GM19351 (cell line): ENCODE measurements around the gene CTIF.

Experiments
- ATAC-seq: cut with Tn5 transposase; IDR thresholded peaks from one replicate; pipeline ENCODE4 v1.9.1; 2021; ENCODE audit warnings: mild to moderate bottlenecking, moderate library complexity; ENCODE audit not compliant: unreplicated experiment

CTIF gene

DNA sequence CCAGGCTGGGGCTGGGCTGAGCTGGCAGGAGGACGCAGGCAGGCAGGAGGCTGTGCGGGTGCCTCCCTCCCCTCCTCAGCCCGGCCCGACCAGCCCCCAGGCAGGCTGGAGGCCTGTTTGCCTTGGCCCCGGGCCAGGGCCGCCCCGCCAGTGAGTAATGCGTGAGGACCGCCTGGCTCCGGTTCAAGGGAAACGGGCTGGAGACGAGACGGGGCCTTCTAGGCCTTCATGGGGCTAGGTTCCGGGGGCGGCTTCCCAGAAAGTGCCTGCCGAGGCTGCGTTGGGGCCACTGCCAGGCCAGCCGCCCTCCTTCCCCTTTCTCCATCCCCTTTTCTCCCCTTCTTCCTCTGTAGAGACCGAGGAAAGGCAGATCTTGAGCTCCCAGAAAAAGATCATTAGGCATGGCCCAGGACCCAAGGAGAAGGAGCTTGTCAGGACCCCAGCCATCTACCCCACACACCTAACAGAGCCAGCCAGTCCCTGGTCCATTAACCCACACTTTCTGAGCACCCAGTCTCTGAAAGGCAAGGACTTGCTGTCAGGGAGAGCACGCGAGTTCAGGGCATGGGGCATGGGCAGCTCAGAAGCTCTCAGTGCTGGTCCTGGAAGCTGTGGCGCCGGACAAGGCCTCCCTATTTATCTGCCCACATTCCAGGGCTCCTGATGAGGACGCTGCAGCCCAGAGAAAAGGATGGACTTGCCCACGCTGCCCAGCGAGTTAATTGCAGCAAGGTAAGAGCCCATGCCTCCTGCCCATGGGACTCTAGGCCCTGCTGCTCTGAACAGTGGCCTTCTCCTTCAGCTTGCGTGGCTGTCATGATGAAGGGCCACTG, 363.4 kb downstream of the CTIF start:
- no peak for ATAC-seq

GRCh38 chr18:48902856-48903601, 364.2 kb downstream of the CTIF start:
- ATAC-seq: no peak

GRCh38 chr18:48904091-48904490, 365.3 kb downstream of the CTIF start:
- ATAC-seq: no peak

GRCh38 chr18:48904847-48905394, 366.1 kb downstream of the CTIF start:
- ATAC-seq: no peak

- no peak for ATAC-seq
Measured at GRCh38 chr18:48905513-48905912, 366.7 kb downstream of the CTIF start.

- ATAC-seq: no peak
Measured at GRCh38 chr18:48908916-48909315, 370.1 kb downstream of the CTIF start.

DNA sequence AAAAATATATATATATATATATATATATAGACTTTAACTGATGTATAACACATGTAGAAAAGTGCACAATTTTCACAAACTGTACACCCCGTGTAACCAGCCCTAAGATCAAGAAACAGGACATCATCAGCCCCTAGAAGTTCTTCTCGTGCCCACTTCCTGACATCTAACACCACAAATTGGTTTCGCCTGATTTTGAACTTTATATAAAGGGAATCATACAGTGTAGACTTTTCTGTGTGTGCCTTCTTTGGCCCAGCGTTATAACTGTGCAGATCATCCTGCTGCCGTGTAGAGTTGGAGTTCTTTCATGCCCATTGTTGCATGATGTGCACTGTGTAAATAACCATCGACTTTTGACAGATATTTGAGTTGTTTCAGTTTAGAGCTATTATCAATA, 370.9 kb downstream of the CTIF start:
- ATAC-seq: no peak

- ATAC-seq: no peak
Measured at GRCh38 chr18:48910972-48911545, 372.2 kb downstream of the CTIF start.
